ENCODE measurements around the gene RAB11FIP2.

RAB11FIP2 gene

DNA sequence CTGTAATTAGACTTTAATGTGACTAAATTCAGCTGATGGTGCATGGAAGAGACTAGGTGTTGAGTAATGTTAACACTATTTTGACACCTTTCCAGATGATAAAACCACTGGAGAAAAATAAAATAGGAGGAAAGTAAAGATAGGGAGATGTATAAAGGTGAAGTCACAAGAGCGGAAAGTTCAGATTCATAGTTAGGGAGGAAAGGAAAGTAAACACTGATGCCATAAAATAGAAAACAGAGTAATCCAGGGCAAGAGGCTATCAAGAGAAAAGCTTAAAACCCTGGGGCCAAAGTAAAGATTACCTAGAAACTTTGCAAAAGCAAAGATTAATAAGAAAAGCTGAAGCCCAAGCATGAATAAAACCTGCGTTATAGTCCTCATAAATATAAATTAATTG lies 62.8 kb downstream of the RAB11FIP2 start:
- H3K9ac ChIP-seq (ENCODE audit: low read depth, low read length) = no peak overlapping the region
- H3K4me1 ChIP-seq (ENCODE audit: insufficient read depth, low read length) = peaks cover 2% of the 10 kb centered on the region; the same call in 1 of the 2 replicates
- no peaks in the 10 kb centered on the region for H3K36me3 ChIP-seq (ENCODE audit: insufficient read depth, low read length)

DNA sequence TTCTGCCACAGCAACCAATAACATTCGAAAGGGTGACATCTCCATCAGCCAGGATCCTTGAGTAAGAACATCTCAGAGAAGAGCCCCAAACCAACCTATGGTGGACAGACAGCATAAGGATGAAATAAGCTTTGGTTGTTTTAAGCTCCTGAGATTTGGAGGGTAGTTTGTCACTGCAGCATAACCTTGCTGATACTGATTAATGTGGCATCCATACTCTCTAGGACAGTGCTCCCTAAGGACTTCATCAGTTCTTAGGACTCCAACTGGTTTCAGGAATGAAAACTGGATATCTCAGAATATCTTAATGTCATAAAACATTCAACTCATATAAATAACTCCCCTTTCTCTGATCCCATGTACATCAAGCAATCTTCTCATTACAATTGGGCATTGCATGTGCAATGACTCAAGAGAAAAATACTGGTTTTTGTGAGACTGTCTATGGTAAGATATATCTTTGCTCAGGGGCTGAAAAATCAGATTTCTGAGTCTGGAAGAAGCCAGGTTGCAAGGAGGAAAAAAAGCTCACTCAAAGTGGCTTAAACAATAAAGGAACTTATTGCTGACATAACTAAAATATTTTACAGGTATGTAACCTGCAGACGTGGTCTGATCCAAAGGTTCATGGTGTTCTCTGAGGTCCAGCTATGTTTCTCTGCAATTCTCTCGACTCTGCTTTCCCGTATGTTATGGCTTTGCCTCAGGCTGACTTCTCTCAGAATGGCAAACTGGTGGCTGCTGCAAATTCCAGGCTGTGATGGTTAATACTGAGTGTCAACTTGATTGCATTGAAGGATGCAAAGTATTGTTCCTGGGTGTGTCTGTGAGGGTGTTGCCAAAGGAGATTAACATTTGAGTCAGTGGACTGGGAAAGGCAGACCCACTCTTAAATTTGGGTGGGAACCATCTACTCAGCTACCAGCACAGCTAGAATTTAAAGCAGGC lies 65.7 kb downstream of the RAB11FIP2 start:
- no peaks in the 10 kb centered on the region for H3K36me3 ChIP-seq (ENCODE audit: insufficient read depth, low read length)
- no peak overlapping the region for H3K9ac ChIP-seq (ENCODE audit: low read depth, low read length)
- no peaks in the 10 kb centered on the region for H3K9me3 ChIP-seq (ENCODE audit: control insufficient read depth, insufficient read depth, low read length)

More for the DNA sequence above, 62.8 kb downstream of the RAB11FIP2 start:
- H3K9me3 ChIP-seq (ENCODE audit: control insufficient read depth, insufficient read depth, low read length) = no peaks in the 10 kb centered on the region

GRCh38 chr10:117980216-117980615 lies 66.5 kb downstream of the RAB11FIP2 start:
- Histone ChIP-seq H3K36me3 (ENCODE audit: insufficient read depth, low read length) (no peaks in the 10 kb centered on the region), H3K9ac (ENCODE audit: low read depth, low read length) (no peak overlapping the region), H3K4me1 (ENCODE audit: insufficient read depth, low read length) (no peaks in the 10 kb centered on the region), H3K9me3 (ENCODE audit: control insufficient read depth, insufficient read depth, low read length) (no peaks in the 10 kb centered on the region)

More for the DNA sequence above, 65.7 kb downstream of the RAB11FIP2 start:
- H3K4me1 ChIP-seq (ENCODE audit: insufficient read depth, low read length) = no peaks in the 10 kb centered on the region

DNA sequence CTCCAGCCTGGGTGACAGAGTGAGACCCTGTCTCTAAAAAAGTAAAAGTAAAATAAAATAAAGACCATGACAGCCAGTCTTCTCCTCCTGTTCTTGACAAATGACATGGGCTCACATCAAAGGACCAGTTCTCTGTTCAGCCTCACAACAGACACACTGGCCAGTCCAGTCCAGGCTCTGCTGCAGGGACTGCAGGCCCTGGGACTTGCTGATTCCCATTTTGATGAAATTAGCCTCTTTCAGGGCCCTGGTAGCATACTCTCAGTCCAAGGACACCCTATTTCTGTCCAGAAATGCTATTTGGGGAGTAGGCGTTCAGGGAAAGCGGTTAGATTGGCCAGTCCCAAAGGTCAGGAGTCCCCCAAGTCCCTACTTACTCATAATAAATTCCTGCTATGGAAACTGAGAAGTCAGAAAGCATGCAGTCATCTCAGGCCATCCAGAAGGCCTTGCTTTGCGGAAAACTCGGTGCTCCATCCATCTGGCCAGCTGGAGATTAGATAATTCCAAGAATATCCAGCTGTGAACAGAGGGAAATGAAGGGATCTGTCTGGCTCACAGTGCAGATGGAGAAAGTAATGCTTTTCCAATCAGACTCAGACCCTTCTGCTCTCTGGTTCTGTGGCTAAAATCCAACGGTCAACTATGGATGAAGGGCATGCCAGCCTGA lies 74.4 kb downstream of the RAB11FIP2 start:
- Histone ChIP-seq H3K36me3 (ENCODE audit: insufficient read depth, low read length) (no peaks in the 10 kb centered on the region), H3K9me3 (ENCODE audit: control insufficient read depth, insufficient read depth, low read length) (no peaks in the 10 kb centered on the region), H3K4me1 (ENCODE audit: insufficient read depth, low read length) (0 out of 2 replicates have a peak, but pooled peaks cover 6% of the 10 kb centered on the region), H3K9ac (ENCODE audit: low read depth, low read length) (no peak overlapping the region)

- no peak overlapping the region for H3K9ac ChIP-seq (ENCODE audit: low read depth, low read length)
- H3K9me3 ChIP-seq (ENCODE audit: control insufficient read depth, insufficient read depth, low read length) = no peaks in the 10 kb centered on the region
- 0 out of 2 replicates have a peak, but pooled peaks cover 6% of the 10 kb centered on the region for H3K4me1 ChIP-seq (ENCODE audit: insufficient read depth, low read length)
- H3K36me3 ChIP-seq (ENCODE audit: insufficient read depth, low read length) = no peaks in the 10 kb centered on the region
Observed at GRCh38 chr10:117970962-117971361, 75.8 kb downstream of the RAB11FIP2 start.

GRCh38 chr10:117969592-117969991 lies 77.1 kb downstream of the RAB11FIP2 start:
- Histone ChIP-seq H3K36me3 (ENCODE audit: insufficient read depth, low read length) (no peaks in the 10 kb centered on the region), H3K9ac (ENCODE audit: low read depth, low read length) (no peak overlapping the region), H3K9me3 (ENCODE audit: control insufficient read depth, insufficient read depth, low read length) (no peaks in the 10 kb centered on the region), H3K4me1 (ENCODE audit: insufficient read depth, low read length) (0 out of 2 replicates have a peak, but pooled peaks cover 6% of the 10 kb centered on the region)

- H3K9me3 ChIP-seq (ENCODE audit: control insufficient read depth, insufficient read depth, low read length) = no peaks in the 10 kb centered on the region
- H3K4me1 ChIP-seq (ENCODE audit: insufficient read depth, low read length) = no peaks in the 10 kb centered on the region
- H3K9ac ChIP-seq (ENCODE audit: low read depth, low read length) = no peak overlapping the region
- no peaks in the 10 kb centered on the region for H3K36me3 ChIP-seq (ENCODE audit: insufficient read depth, low read length)
Observed at GRCh38 chr10:117968354-117969182, 78.2 kb downstream of the RAB11FIP2 start.

- H3K4me1 ChIP-seq (ENCODE audit: insufficient read depth, low read length) = no peaks in the 10 kb centered on the region
- no peaks in the 10 kb centered on the region for H3K36me3 ChIP-seq (ENCODE audit: insufficient read depth, low read length)
- H3K9ac ChIP-seq (ENCODE audit: low read depth, low read length) = no peak overlapping the region
Observed at GRCh38 chr10:117967149-117967650, 79.5 kb downstream of the RAB11FIP2 start.

GRCh38 chr10:117965984-117966383 lies 80.8 kb downstream of the RAB11FIP2 start:
- Histone ChIP-seq H3K9me3 (ENCODE audit: control insufficient read depth, insufficient read depth, low read length) (no peaks in the 10 kb centered on the region), H3K4me1 (ENCODE audit: insufficient read depth, low read length) (no peaks in the 10 kb centered on the region), H3K36me3 (ENCODE audit: insufficient read depth, low read length) (no peaks in the 10 kb centered on the region), H3K9ac (ENCODE audit: low read depth, low read length) (no peak overlapping the region)

More at GRCh38 chr10:117967149-117967650, 79.5 kb downstream of the RAB11FIP2 start:
- no peaks in the 10 kb centered on the region for H3K9me3 ChIP-seq (ENCODE audit: control insufficient read depth, insufficient read depth, low read length)

- Histone ChIP-seq H3K9me3 (ENCODE audit: control insufficient read depth, insufficient read depth, low read length) (no peaks in the 10 kb centered on the region), H3K36me3 (ENCODE audit: insufficient read depth, low read length) (no peaks in the 10 kb centered on the region), H3K9ac (ENCODE audit: low read depth, low read length) (no peak overlapping the region), H3K4me1 (ENCODE audit: insufficient read depth, low read length) (no peaks in the 10 kb centered on the region)
Observed at GRCh38 chr10:117964536-117964935, 82.2 kb downstream of the RAB11FIP2 start.

DNA sequence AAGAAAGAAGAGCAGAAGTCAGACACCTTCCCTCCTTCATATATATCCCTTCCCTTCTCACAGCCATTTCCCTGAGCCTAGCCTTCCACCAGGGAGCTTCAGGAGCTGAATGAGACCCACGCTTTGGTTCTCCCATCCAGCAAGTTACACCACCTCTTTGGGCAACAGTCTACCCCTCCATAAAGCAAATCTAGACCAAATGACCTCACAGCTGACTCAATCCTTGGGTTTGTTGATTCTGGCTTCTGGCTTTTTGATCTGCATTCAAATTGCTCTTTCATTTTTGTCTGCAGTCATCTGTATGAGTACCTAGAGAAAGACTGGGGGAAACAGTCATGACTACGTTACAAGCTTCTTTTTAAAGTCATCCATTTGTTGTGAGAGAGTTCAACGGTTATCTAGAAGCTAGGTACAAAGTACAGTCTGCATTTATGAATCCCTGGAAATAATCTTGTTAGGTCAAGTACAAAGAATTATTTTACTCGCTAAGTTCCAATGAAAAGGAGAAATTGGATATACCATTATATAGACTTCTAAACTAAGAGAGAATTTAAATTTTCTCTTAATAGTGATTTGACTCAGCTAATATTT lies 86.3 kb downstream of the RAB11FIP2 start:
- Histone ChIP-seq H3K36me3 (ENCODE audit: insufficient read depth, low read length) (no peaks in the 10 kb centered on the region), H3K9me3 (ENCODE audit: control insufficient read depth, insufficient read depth, low read length) (no peaks in the 10 kb centered on the region), H3K4me1 (ENCODE audit: insufficient read depth, low read length) (no peaks in the 10 kb centered on the region), H3K9ac (ENCODE audit: low read depth, low read length) (no peak overlapping the region)

DNA sequence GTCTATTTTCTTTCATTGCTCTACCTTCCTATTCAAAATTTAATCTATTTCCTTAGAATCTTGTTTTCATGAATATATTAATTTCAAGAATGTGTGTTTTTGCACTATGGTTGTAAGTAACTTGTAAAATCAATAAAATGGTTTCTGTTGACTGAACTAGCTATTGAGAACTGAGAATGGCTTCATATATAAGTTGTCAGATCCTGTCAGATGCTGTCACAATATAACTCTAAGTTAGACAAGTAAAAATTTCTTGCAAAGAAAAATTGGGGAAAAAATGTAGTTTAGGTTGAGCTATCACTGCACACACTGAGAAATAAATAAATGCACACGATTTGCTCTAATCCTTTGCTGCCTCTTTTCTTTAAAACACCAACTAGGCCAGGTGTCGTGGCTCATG lies 89.8 kb downstream of the RAB11FIP2 start:
- no peaks in the 10 kb centered on the region for H3K36me3 ChIP-seq (ENCODE audit: insufficient read depth, low read length)
- H3K9me3 ChIP-seq (ENCODE audit: control insufficient read depth, insufficient read depth, low read length) = no peaks in the 10 kb centered on the region
- H3K4me1 ChIP-seq (ENCODE audit: insufficient read depth, low read length) = no peaks in the 10 kb centered on the region
- H3K9ac ChIP-seq (ENCODE audit: low read depth, low read length) = no peak overlapping the region

DNA sequence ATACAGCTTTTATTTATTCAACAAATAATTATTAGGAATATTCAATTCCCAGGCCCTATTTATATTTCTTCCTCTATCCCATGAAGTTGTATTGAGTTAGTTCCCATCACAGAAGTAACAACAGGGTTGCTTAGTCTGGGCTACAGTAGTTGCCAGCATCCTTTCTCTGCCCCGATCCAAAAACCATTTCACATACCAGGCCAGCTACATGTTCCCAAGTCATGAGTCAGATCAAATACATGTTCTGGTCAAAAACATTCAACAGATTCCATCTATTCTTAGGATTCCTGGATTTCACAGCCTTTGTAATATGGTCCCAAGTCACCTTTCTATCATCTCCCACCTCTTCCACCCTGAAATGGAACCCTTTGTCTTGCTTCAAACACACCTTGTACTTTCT lies 91.6 kb downstream of the RAB11FIP2 start:
- Histone ChIP-seq H3K9me3 (ENCODE audit: control insufficient read depth, insufficient read depth, low read length) (no peaks in the 10 kb centered on the region), H3K4me1 (ENCODE audit: insufficient read depth, low read length) (no peaks in the 10 kb centered on the region), H3K9ac (ENCODE audit: low read depth, low read length) (no peak overlapping the region), H3K36me3 (ENCODE audit: insufficient read depth, low read length) (no peaks in the 10 kb centered on the region)

Measured in ES-I3 (cell line).